Myocyte (in vitro differentiated cells): ENCODE data around the gene FMO2. TPM values are rescaled to one million over a fixed set of nuclear protein-coding genes. Genes with fewer than 3 reads are reported as not detected.

Experiments
- DNase-seq: peaks from one replicate; pipeline ENCODE4 v3.0.0-alpha.2; 2012; ENCODE audit warnings: low read depth
- total RNA-seq: library from RNA; depleted of rRNA; stranded (reverse); fragments of >200 nt; gene quantifications from 2 replicates; pipeline ENCODE4 v1.2.3, GENCODE V29; 2014

Gene FMO2
- total RNA-seq, 1 donor from 2014 or later, result not detected

GRCh38 chr1:171173069-171173468 lies 12.0 kb upstream of the FMO2 start:
- no peak for DNase-seq

- no peak for DNase-seq
These were observed 10.4 kb upstream of the FMO2 start for GRCh38 chr1:171174560-171175294.

DNA sequence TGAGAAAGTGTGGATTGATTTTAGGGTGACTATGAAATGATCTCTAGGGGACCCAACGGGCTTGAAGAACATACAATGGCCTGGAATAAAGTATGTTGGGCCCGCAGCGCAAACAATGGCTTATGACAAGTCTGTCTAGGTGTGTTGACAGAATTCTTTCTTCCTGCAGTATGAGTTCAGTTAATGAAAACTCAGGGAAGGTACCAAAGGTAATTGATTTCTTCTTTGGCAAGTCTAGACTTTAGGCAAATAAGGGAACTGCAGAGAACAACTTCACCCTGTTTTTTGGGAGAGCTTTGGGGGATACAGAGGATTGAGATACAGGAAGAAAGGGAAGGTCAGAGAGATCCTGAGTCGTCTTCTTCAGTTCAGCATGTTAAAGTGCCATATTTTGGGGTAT lies 7.8 kb upstream of the FMO2 start:
- no peak for DNase-seq

- no peak for DNase-seq
These were observed 5.5 kb upstream of the FMO2 start for GRCh38 chr1:171179318-171180227.

GRCh38 chr1:171180670-171181069 lies 4.4 kb upstream of the FMO2 start:
- DNase-seq, result no peak

DNA sequence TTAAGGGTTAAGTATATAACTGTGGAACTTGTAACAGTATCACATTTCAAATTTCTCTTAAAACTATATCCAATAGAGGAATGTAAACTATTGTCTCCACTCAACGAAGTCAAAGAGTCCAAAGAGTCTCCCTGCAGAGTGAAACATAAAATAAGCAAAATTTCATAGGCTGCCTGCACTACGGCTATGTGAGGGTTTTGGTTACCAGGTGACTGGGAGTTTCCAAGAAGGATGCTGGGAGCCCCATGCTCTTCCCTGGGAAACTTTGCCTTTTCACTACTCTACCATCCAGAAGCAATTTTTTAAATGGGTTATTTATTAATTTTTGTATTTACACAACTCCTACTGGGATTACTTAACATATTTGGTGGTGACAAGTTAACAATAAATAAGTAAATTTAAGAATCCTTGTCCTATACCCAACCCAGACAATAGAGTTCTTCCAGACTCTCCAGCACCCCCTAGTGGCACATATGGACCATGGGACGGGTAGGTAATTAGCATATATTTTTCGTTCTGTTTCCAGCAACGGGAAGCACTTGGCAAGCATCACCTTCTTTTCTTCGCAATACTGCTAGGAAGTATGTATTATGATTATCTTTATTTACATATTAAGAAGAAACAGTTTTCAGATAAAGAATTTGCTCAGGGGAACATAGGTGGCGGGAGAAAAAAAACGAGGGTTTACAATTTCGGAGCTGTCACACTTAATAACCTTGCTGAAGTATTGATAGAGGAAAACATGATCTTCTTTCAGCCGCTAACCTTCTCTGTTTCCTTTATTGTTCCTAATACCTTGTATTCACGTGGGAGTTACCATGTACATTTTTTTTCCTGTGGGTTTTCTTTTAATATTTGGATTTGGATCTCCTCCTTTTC lies 3.5 kb downstream of the FMO2 start:
- peak; percentile 69 for DNase-seq

DNA sequence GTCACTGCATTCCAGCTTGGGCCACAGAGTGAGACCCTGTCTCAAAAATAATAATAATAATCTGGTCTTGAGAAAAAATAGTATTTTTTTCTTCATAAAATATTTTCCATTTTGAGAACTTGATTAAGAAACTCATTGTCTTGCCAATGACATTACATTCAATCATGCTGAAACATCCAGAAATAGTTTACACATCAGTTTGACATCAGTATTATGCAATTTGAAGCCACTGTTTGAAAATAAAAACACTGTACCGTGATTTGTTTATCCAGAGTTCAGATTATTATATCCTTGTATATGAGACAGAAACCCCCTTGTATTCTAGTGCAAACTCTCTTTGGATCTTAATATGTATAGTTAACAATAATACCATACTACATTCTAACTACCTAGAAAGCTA lies 6.9 kb downstream of the FMO2 start:
- no peak for DNase-seq

- DNase-seq, result no peak
These were observed 10.7 kb downstream of the FMO2 start for GRCh38 chr1:171195767-171196166.

GRCh38 chr1:171196351-171196750 lies 11.3 kb downstream of the FMO2 start:
- DNase-seq, result no peak

DNA sequence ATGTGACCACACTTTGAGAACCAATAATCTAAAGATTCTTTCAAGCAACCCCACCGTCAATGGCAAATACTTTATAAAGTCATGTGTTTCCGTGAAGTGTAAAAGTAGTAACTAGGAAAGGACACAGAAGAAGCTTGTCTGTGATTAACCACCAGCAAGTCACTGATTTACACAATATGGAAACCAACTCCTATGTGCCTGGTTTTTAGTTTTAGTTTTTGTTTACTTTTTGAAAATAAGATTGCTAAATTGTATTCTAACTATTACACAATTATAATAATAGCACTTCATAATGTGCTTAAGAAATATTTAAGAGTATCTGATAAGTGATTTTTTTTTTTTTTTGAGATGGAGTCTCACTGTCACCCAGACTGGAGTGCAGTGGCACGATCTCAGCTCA lies 13.0 kb downstream of the FMO2 start:
- DNase-seq, result no peak

- DNase-seq, result no peak
These were observed 19.2 kb downstream of the FMO2 start for GRCh38 chr1:171204296-171204695.

DNA sequence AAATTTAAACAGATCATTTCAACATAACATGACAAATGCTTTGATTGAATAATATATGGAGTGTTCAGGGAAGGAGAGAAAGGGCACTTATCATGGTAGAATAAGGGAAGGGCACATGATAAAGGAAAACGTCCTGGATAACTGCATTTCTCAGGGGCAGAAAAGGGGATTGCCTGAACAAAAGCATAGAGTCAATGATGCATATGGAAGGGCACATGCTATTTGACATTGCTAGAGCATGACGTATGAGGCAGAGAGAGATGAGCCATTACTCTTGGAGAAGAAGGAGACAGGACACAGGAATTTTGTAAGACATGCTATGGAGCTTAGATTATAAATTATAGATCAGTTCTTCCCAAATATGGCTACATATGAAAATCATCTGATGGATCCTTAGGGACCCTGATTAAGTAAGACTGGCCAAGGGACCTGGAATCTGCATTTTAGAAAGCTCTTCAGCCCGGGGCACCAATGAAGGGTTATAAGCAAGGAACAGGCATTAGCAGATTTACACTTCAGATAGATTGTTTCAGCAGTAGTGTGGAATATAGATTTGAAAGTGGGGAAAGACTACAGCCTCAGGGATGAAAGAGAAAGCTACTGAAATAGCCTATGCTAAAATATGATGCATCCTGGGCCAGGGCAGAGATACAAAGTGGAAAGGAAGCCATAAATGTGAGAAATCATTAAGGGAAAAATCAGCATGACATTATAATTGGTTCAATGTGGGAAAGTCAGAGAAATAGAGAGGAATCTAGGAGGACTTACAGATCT lies 21.3 kb downstream of the FMO2 start:
- DNase-seq, result no peak

- no peak for DNase-seq
These were observed 21.9 kb downstream of the FMO2 start for GRCh38 chr1:171206978-171207355.

DNA sequence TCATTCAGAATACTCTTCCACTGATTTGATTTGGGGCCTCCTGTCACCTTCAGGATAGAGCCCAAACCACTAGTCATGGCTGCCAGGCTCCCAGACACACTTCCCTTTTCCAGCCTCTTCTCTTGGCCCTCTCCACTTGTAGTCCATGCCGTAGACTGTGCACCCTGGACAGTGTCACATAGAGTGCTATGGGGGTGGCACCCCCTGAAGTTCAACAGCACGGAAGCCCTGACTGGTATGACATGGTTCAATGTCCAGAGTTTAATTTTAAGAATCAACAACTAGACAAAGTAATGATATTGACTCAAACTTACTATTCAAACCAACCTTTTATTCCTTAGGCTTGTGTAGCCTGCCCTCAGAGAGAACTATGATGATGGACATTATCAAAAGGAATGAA lies 22.3 kb downstream of the FMO2 start:
- no peak for DNase-seq

DNA sequence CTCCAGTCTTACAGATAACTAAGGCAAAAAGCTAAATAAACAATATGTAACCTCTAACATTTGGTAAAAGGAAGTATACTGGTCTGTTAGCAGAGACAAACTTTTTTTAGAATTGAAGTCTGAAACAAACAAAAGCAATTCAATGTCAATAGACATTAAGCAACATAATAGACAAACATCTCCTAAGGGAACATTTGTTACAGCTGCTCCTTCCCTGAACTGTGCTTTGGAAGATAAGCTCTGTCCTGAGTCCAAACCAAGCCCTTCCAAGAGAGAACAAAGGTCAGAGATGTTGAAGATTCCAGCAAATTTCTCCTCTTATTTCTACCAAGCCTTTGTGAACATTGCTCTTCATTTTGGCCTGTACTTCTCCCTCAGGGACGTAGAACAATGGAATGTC lies 25.3 kb downstream of the FMO2 start:
- DNase-seq, result peak; percentile 13

DNA sequence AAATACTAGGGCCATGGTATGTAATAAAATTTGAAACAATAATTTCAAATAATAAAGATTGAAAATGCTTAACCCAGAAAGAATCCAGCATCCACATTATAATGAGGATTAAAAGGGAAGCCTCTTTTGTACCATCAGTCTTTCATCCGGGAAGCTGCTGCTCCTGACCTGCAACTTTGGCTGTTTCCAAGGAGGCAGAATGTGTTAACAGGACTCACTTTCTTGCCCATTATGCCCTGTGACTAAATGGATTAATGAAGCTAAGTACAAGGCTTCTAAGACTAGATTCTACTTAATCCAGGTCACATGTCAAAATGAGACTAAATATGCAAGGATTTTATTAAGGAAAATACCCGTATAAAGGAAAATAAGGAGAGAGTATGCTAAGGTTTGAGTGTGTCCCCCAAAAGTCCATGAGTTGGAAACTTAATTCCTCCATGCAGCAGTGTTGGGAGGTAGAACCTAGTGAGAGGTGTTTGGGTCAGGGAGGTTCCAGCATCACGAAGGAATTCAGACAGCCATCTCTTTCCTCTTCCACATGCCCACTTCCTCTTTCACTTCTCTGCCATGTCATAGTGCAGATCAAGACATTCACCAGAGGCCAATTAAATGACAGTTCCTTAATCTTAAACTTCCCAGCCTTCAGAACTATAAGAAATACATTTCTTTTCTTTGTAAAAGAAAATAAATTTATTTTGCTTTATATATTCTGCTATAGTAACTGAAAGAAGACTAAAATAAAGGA lies 27.7 kb downstream of the FMO2 start:
- DNase-seq, result no peak

DNA sequence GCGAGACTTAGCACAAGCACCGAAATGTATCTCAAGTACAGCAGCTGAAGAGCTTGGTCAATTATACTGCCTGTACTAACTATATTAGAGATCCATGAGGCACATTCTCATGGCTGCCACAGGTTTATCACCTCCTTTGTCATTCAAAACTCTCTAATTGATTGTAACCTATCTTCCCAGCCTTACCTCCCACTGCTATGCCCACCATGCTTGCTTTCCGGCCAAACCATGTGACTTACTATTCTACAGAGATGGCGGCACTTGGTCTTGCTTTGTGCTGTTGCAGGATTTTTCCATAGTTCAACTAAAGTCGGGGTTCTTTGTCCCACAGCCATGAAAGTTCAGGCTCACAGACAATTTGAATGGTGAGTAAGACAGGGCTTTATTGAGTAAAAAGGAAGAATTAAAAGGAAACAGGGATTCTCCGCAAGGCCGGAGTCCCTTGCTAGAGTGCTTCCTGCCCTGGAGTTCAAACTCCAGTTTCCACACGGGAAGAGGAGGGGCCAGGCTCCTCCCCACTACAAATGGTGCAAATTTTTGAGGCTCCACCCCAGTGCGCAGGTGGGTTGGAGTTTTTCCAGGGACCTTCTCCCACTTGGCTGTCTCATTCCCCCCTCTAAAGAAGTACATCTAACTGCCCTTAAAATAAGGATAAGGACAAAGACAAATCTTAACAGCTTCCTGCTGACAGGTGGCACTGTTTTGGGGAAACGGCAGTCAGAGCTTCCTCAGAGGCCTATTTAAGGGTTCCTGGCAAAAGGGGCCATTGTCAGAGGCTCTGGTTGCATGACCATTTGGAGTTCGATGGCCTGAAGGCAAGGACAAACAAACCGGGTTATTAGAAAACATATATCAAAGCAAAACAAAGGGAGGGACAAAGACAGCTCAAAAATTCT lies 28.7 kb downstream of the FMO2 start:
- no peak for DNase-seq

- DNase-seq, result no peak
These were observed 32.8 kb downstream of the FMO2 start for GRCh38 chr1:171217658-171218443.
